HG03045 (cell line): Measurements from ENCODE around the gene MAP4K2.

ENCODE experiments used
- ATAC-seq: cut with Tn5 transposase; IDR thresholded peaks from one replicate; pipeline ENCODE4 v1.9.1; 2021; ENCODE audit warnings: mild to moderate bottlenecking, moderate library complexity; ENCODE audit not compliant: unreplicated experiment

Gene MAP4K2

DNA sequence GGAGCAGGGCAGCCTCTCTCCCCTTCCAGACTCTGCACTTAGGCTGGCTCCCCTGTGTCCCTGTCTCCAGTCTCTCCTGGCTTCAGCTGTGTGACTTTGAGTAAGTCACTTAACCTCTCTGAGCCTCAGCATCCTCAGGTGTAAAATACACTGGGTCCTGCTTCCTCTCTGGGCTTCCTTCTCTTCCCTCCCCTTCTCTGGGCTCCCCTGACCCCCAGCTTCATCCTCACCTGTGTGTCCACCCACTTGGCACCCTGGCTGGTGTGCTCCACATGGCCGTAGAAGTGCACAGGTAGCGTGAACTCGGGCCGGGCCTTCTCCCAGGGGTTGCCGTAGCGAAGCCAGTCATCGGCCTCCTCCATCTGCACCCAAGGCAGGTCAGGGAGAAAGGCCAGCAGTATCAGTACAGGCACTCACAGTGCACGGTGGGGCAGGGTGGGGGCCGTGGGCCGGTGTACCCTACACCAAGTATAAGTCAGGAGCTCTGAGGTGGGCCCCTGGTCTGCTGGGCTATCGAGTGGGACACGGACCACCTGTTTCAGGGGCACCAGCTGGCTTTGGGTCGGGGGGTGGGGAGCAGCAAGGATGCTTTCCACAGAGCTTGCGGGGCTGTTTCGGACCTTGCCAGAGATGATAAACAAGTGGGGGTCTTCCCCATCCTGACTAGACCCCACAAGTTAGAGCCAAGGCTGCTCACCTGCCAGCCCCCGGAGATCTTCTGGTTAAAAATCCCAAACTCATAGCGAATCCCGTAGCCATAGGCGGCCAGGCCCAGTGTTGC, 45.3 kb downstream of the MAP4K2 start:
- ATAC-seq, result no peak

DNA sequence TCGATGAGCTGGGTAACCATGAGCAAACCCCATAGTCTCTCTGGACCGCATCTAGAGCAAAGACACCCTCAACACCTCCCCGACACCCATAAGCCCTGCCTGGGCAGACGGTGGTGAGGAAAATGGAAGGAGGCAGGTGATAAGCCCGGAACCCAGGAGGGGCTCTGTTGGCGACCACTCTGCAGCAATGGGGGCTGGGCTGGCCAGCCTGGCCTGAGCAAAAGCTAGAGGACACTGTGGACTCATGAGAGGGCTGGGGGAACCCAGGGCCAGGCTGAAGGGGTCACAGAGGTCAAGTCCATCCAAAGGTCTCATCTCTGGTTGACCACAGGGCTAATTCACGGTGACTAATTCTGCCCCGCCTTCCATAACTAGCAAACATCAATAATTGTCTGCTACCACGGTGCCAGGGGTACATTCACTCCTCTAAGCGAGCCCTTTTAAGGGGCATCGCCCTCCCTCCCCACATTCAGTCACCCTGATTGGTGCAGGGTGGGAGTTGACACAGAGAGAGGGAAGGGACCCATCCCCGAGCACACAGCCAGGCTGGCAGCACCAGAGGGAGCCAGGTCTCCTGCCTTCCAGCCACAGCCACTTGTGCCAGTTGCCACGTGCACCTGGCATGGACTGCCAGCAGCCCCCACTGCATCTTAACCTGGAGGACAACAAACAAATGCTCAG, 47.2 kb downstream of the MAP4K2 start:
- no peak for ATAC-seq

DNA sequence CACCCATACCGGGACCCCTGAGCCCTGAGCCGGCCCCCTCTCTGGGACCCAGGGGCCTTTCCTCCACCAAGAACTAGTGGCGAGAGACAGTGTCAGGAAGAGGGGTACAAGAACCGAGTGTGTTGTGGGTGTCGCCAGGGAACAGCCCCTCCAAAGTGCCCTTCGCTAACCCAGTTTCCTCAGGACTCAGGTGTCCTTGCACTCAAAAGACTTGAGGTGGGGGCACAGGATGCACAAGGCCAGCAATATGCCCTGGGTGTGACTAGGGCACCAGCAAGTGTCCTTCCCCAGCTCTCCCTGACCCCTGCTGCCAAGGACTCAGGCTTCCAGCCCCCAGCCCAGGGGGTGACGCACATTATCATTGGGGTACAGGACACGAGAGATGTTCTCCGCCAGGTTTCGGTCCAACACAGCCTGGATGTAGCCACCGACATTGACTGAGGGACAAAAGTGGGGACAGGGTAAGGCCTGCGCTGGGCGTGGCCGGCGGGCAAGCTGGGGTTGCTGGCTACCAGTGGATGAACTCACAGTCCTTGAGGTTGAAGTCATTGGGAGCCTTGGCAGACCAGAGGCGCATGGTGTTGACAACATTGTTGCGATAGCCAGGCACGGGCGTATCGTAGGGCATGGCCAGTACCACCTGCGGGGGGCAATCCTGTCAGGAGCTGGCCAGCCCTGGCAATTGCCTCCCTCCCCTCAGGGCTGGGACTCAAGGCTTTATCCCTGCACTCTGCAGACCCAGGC, 47.9 kb downstream of the MAP4K2 start:
- no peak for ATAC-seq

DNA sequence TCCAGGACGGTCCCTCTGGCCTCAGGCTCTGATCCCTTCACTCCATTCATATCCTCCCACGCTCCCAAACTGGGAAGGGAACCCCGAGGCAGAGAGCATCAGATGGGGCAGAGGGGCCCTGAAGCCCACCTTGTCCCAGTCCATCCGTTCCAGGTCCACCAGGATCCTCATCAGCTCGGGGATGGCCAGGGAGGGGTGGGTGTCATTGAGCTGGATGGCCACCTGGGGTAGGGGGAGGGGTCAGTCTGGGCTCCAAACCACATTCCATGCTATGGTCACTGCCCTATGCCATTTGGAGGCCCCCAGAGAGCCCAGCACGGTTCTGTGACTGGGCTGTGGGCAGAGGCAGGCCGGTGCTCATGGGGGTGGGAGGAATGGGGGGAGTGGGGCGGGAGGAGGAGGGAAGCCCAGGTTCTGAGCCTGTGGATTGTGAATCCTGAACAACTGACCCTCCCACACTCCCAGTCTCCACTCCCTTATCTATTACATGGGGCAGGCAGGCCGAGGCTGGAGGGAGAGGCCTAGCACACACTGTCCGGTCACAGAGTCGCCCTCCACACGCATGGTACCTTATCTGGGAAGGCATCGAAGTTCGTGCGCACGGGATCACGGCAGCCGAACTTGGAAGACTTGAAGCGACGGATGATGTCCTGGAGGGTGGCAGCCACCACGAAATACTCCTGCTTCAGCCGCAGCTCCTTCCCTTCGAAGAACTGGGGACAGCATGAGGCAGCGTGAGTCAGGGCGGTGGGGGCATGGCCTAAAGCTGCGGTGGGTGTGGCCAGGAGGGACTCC, 48.7 kb downstream of the MAP4K2 start:
- no peak for ATAC-seq

DNA sequence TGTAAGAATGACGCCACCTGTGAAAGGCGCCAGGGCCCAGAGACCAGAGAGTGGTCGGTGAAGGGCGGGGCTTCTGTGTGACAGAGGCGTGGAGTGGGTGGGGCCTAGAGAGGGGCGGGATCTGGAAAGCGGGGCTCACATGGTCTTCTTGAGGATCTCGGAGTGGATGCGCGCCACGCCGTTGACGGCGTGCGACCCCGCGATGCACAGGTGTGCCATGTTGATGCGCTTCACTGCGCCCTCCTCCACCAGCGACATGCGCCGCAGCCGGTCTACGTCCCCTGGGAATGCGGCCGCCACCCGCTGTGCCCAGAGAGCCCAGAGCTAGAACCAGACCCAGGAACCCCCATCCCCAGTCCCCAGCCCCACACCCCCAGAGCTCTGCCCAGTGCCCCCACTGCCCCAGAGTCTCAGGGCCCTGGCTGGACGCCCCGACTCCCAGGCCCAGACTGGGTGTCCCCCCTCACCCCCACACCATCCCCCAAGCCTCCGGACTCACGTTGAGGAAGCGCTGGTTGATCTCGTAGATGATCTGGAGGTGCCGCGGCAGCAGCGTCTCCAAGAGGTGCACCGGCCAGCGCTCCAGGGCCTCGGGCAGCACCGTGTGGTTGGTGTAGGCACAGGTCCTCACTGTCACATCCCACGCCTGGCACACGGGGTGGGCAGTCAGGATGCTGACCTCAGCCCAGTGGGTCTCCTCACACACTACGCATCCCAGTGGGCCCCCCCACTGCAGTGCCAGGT, 49.5 kb downstream of the MAP4K2 start:
- ATAC-seq, result no peak

DNA sequence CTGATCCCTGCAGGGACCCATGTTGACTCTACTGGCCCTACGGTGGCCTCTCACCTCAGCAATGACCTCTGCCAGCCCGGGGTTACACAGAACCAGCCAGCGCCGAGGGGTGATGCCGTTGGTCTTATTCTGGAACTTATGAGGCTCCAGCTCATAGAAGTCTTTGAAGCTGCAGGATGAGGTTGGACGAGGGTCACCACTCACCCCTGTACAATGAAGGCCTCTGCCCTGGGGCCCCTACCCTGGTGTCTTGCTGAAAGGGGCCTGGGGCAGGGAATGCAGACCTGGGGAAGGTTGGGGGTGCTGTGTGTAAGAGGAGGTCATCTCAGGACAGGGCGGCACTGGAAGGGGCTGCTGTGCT, 50.0 kb downstream of the MAP4K2 start:
- ATAC-seq, result no peak

DNA sequence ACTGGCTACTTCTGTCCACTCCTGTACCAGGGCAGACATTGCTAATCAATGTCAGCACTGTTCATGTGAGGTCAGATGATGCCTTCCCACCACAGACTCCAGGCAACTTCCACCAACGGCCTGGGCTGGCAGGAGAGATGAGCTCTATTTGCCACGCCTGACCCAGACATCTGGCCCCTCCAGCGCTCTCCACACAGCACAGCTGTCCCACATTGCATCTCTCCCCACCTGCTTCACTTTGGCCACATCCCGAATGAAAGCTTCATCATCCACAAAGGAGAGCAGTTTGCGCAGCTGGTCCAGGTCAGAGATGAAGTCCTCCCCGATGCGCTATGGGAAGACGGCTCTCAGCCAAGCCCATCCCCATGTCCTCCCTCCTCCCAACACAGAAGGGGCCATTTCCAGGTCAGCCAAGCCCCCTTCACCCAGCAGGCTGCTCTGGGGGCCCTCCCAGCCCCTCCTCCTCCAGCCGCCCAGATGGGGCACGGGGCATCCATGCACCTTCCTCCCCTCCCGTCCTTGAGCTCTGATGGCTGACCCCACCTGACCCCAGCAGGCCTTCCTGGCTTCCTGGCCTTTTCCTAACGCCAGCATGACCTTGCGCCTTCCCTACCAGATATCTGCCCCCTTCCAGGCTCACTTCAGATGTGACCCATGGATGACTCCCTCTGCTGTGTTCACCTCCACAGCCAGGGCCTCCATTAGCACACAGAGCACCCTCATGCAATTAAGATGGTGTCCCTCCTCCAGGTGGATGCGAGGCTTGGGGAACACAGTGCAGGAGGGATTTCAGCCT, 50.6 kb downstream of the MAP4K2 start:
- no peak for ATAC-seq

DNA sequence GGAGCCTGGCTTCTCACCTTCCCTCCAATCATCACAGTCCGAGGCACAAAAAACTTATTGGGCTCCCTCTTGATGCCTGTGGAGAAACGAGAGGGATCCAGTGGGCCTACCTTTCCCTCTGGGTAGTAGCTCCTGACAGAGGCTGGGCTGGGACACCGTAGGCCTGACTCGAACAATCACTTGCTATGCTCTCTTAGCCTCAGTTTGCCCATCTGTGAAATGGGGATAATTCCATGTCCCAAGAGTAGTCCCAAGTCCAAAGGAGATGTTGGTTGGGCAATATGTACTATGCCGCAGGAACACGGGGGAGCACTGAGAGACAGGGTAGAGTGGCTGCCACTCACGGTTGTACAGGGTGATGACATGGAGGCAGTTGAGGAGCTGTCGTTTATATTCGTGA, 51.4 kb downstream of the MAP4K2 start:
- ATAC-seq, result no peak

DNA sequence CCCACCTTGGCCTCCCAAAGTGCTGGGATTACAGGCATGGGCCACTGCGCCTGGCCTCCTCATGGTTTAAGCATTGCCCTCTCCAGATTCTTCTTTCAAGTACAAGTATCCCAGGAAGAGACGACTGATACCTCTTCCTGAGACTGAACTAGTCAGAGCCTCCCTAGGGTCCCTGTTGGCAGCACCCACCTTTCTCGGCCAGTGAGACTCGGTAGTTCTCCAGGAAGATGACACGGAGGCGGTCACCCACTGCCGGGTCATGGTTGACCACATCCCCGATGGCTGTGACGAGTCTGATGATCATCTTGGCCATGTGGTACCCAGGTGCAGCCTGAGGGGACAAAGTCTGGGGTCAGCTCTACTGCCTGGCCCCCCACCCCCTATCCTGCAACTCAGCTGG, 51.9 kb downstream of the MAP4K2 start:
- no peak for ATAC-seq

DNA sequence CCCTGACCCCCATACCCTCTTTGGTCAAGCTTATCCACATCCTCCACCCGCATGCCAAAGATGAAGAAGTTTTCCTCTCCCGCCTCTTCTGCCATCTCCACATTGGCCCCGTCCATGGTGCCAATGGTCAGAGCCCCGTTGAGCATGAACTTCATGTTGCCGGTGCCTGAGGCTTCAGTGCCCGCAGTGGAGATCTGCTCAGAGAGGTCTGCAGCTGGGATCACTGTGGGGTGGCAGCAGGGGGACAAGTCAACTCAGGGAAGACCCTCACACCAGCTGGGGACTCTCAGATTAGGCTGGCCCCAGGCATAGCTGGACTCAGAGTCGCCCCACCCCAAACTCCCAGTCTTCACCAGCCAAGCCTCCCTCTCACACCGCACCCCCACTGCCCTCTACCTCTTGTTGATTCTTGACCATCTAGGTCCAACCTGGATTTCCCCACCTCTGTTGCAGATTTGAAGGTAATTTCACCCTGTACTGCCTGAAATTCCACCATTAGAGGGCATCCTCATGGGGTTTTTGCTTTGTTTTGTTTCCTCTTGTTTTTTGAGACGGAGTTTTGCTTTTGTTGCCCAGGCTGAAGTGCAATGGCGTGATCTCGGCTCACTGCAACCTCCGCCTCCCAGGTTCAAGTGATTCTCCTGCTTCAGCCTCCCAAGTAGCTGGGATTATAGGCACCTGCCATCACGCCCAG, 52.5 kb downstream of the MAP4K2 start:
- ATAC-seq, result no peak

DNA sequence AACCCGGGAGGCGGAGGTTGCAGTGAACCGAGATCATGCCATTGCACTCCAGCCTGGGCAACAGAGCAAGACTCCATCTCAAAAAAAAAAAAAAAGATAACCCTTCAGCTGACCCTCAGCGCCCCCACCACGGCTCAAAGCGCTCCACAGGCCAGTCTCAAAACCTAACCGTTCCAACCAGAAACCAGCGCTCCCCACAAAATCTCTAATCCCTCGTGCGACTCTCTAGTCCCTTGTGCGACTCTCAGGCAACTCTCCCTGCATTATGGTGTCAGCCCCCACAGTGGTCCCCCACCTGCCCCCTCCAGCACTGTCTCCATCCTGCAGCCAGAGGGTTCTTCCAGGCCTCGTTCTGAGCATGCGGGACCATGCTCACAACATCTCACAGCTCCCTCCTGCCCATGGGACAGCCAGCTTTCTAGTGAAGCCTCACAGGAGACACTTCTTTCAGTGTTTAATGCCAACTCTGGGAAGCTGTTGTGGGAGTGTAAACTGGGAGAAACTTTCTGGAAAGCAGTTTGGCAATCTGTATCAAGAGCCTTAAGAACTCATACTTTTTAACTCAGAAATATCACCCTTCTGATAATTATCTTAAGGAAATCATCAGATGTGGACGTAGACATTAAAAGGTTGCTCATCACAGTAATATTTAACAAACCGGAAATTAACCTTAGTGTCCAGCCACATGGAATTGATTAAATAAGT, 54.9 kb downstream of the MAP4K2 start:
- no peak for ATAC-seq

DNA sequence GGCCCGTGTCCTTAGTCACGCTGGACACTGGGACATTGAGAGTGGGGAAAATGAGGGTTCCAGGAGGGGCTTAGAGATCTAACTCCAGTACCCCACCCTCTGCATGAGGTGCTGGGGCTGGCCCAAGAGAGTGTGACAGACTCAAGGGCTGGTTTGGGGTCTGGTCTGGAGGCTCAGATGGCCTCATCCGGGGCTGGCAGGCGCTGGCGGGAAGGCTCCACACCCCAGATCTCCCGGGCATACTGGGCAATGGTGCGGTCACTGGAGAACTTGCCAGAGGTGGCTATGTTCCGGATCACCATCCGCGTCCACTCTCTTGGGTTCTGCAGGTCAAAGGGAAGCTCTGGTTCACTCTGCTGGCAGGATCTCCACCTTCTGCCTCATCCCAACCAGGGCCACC, 56.5 kb downstream of the MAP4K2 start:
- ATAC-seq, result no peak

DNA sequence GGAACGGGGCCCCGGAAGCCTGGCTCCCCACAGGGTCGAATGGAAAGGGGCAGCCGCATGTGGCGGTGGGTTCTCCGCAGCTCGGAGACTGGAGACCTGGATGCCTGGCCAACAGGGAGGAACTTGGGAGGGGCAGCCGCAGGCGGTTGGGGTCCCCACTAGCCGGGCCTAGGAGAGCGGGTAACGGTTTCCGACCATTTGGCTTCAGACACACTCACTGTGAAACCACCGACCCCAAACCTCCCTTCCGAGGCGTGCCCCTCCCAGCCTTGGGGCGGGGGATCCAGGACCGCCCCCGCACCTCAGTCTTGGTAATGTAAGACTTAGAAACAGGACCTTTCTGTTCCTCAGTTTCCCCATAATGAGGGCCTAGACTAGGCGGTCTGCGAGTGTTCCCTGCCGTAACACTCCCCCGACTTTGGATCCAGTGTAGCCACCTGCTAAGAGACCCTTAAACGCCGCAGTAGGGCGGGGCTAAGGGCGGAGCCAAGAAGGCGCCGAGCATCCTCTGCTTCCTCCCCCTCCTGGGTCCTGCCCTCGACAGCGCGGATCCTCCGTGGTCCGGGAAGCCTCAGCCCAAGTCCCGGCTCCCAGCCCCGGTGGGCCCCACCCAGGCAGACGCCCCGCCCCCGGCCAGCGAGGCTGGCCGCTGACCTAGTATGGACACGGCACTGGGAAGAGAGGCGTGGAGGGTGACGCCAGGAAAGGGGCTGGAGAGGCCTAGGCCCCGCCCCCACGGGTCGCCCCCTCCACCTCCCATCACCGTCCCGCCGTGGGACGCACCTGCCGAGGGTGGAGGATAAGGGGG, 57.3 kb downstream of the MAP4K2 start:
- no peak for ATAC-seq

DNA sequence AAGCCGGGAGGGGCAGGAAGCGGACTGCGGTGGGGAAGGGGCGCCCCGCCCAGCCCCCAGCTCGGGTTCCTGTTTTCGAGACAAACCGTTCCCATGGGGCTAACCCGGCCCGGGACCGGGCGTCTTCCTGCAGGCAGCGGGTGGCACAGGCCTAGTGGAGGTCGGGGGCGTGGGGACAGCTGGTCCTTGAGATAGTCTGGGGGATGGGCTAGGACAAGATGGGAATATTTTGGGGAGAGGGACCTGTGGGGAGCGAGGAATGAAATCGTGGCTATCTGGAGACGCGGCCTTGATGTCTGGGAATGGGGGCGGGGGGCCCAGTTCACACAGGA, 57.9 kb downstream of the MAP4K2 start:
- ATAC-seq, result no peak

DNA sequence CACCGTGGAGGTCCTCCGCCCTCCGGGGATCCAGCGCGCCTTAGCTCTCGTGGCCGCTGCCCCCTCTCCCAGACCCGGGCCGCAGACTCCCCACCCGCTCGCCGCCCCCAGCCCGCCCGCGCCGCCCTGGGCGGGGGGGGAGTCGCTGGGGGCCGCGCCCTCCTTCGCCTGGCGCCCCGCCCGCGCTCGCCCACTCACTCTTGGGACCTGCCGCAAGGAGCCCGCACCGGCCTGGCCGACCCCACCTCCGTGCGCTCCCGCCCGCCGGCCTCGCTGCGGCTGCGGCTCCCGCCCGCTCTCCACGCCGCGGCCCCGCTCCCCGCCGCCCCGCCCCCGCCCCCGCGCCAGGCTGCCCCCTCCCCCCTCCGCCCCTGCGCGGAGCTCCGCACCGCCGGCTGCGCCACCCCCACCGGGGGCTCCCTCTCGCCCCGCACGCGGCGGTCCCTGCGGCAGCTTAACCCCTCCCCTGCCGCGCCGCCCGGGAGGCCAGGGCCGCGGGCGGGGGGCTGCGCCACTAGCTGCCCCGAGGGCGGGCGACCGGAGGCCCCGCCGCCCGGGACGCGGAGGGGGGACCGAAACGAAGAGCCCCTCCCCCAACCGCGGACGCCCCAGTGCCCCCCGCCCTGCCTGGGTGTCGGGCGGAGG, 58.3 kb downstream of the MAP4K2 start:
- ATAC-seq, result no peak

DNA sequence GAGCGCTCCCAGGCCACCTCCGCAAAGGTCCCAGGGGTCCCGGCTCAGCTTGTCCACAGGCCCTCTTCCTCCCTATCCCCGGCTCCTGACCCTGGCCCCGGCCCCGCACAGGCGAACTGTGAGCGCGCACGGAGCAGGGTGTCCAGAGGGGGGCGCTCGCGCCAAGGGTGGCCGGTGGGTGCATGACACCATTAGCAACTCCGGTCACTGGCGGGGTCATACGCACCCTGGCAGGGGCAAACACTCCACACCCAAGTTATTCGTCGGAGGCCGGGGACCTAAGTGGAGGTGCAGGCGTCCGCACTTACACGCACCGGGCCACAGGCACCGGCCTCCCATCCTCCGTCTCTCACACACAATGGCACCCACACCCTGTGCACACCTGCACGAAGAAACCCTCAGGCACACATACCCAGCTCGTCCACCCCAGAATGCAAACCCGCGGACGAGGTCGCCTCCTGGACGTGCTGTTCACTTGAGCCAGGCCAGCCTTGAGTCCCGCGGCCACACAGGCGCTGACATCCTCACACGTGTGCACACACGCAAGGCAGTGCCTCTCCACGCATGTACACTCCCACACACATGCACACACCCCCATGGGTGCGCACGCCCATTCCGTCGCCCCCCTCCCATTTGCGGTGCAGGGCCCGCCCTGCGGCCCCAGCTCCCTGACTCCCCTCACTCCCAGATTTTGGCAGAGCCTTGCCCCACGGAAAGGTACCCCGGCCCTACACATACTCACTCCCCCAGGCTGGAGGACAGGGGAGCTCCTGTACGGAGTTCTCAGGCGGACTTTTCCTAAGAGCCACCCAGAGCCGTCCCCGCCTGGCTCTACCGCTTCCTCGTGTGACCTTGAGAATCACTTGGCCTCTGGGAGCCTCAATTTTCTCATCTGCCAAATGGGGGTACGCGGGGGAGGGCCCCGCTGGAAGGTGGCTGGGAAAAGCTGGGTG, 59.1 kb downstream of the MAP4K2 start, which contains the start of gene RASGRP2:
RASGRP2 (minus strand) TSS at position 552 of the 953 bp plus-strand sequence. CDS start 1,276 bp downstream, outside the sequence.
- no peak for ATAC-seq
